PC-9 (cell line): ENCODE data around the gene SH3RF1.

Source experiments
- CTCF ChIP-seq: fragments of 200-600 bp; sonication (generic); conservative IDR thresholded peaks from 2 replicates; pipeline ENCODE4 v1.6.1; 2017; ENCODE audit warnings: mixed run types, antibody characterized with exemption, mild to moderate bottlenecking, moderate library complexity
- EZH2 ChIP-seq: fragments of 200-600 bp; sonication (generic); IDR thresholded peaks from 2 replicates; pipeline ENCODE4 v1.8.0; 2017; ENCODE audit warnings: antibody characterized with exemption, low read depth

GRCh38 chr4:169309326-169309967 is 38.7 kb upstream of the SH3RF1 start:
- TF ChIP-seq EZH2 (no peak), CTCF (no peak)
